A549 (cell line): ENCODE results near the gene HDDC2. TPM values are rescaled to one million over a fixed set of nuclear protein-coding genes. Genes with fewer than 3 reads are reported as not detected.

ENCODE experiments used
- ATAC-seq, 2 experiments: fragments of 200-7000 bp in 1 of 2; fragments of >200 bp in 1 of 2; cut with Nextera tagmentation in 1 of 2; cut with Tn5 transposase in 1 of 2; 3 replicates each; pipeline versions ENCODE4 v1.8.0 to v1.9.1; 2018 to 2020; ENCODE audit warnings: mild to moderate bottlenecking in 1 of 2, moderate library complexity in 1 of 2
- CTCF ChIA-PET: fragments of 300-600 bp; sonication (Branson Sonifier 250); formaldehyde crosslinking; extraction: SDS; loops from one replicate; lab custom pipeline; 2021; ENCODE audit warnings: antibody characterized with exemption, inconsistent platforms; lab: Yijun Ruan, JAX
- POLR2A ChIA-PET: fragments of 350-600 bp; formaldehyde crosslinking; extraction: SDS; loops from one replicate; lab custom pipeline; 2021; ENCODE audit warnings: antibody characterized with exemption, inconsistent platforms; lab: Yijun Ruan, JAX
- DNase-seq, 2 experiments: peaks; one replicate each; pipeline versions ENCODE4 v3.0.0 to v3.0.0-alpha.2; 2011 to 2016; ENCODE audit warnings: low read depth in 1 of 2, low spot score in 1 of 2
- FAIRE-seq: peaks from 2 replicates; lab custom pipeline; 2011; peaks lifted over from hg19 to GRCh38; lab: Jason Lieb, UNC
- H3K27ac ChIP-seq, 2 experiments: fragments of >200 bp; sonication (Bioruptor Twin); formaldehyde crosslinking; 3 replicates each; pipeline ENCODE4 v1.5.1; 2016 to 2017
- H3K4me1 ChIP-seq: fragments of >200 bp; sonication (Bioruptor Twin); formaldehyde crosslinking; 3 replicates; pipeline ENCODE4 v1.6.1; 2016
- H3K4me2 ChIP-seq: fragments of >200 bp; sonication (Bioruptor Twin); formaldehyde crosslinking; 3 replicates; pipeline ENCODE4 v1.6.1; 2016
- H3K4me3 ChIP-seq: fragments of >200 bp; sonication (Bioruptor Twin); formaldehyde crosslinking; 3 replicates; pipeline ENCODE4 v1.5.1; 2016
- H3K9me3 ChIP-seq: fragments of >200 bp; sonication (Bioruptor Twin); formaldehyde crosslinking; 3 replicates; pipeline ENCODE4 v1.6.1; 2016
- BHLHE40 ChIP-seq: IDR thresholded peaks from 2 replicates; pipeline ENCODE4 v1.6.1; 2012; ENCODE audit warnings: low read depth, low read length, inconsistent platforms
- CHD2 ChIP-seq: fragments of 150-350 bp; IDR thresholded peaks from 2 replicates; pipeline ENCODE4 v1.6.1; 2014; ENCODE audit warnings: low read length; ENCODE audit not compliant: partially characterized antibody
- CHD4 ChIP-seq: fragments of 200-600 bp; sonication (generic); IDR thresholded peaks from 2 replicates; pipeline ENCODE4 v1.6.1; 2016; ENCODE audit warnings: antibody characterized with exemption, mild to moderate bottlenecking, borderline replicate concordance
- EHF ChIP-seq: fragments of 250-450 bp; sonication (Bioruptor Pico); IDR thresholded peaks from 2 replicates; pipeline ENCODE4 v1.5.0; 2020; ENCODE audit warnings: mild to moderate bottlenecking
- EHMT2 ChIP-seq: fragments of 200-600 bp; sonication (generic); IDR thresholded peaks from 2 replicates; pipeline ENCODE4 v1.6.1; 2016; ENCODE audit warnings: antibody characterized with exemption, low read depth, mild to moderate bottlenecking, moderate library complexity
- EP300 ChIP-seq, 2 experiments: fragments of >200 bp; sonication (Bioruptor Twin); formaldehyde crosslinking; IDR thresholded peaks; 2 replicates in 1 of 2; 3 replicates in 1 of 2; pipeline ENCODE4 v1.6.1; 2016 to 2017
- FOXS1 ChIP-seq: fragments of 250-450 bp; sonication (Bioruptor Pico); IDR thresholded peaks from 2 replicates; pipeline ENCODE4 v1.5.0; 2020; ENCODE audit warnings: mild to moderate bottlenecking, moderate library complexity
- MYC ChIP-seq: IDR thresholded peaks from 2 replicates; pipeline ENCODE4 v1.6.1; 2012; ENCODE audit warnings: mild to moderate bottlenecking, inconsistent platforms, low read length, improper control_type of control experiment, borderline replicate concordance
- PHF8 ChIP-seq: fragments of 200-600 bp; sonication (generic); IDR thresholded peaks from 2 replicates; pipeline ENCODE4 v1.6.1; 2016; ENCODE audit warnings: low read depth, mild to moderate bottlenecking, antibody characterized with exemption, moderate library complexity, borderline replicate concordance
- RFX5 ChIP-seq: fragments of 450-650 bp; IDR thresholded peaks from 2 replicates; pipeline ENCODE4 v1.7.1; 2014; ENCODE audit warnings: antibody characterized with exemption, mild to moderate bottlenecking, moderate library complexity
- SMC3 ChIP-seq: fragments of >200 bp; sonication (Bioruptor Twin); formaldehyde crosslinking; IDR thresholded peaks from 3 replicates; pipeline ENCODE4 v1.6.1; 2018; ENCODE audit warnings: inconsistent platforms
- WGBS: methylation state at CpG from one replicate; pipeline ENCODE4 v1.1.6; 2017; ENCODE audit errors: missing lambda C conversion rate; 5-methylcytosine and 5-hydroxymethylcytosine counted together
- polyA plus RNA-seq, 4 experiments: library from polyadenylated mRNA; depleted of rRNA in 3 of 4; stranded (reverse); fragments of >200 nt; fragmentation: RNase III in 1 of 4; extraction: RNeasy Plus Mini Kit Qiagen cat#74134 plus additional on column Dnase treatment in 1 of 4; gene quantifications; 2 replicates in 3 of 4; 3 replicates in 1 of 4; pipeline ENCODE4 v1.2.3, GENCODE V29; 2011 to 2017
- TF ChIP-seq, protein P1 (sequence below): fragments of 200-600 bp; sonication (generic); IDR thresholded peaks from 2 replicates; pipeline ENCODE4 v1.6.1; 2016; ENCODE audit warnings: antibody characterized with exemption, mild to moderate bottlenecking, moderate library complexity
- TF ChIP-seq, protein P2 (sequence below): fragments of >200 bp; sonication (Bioruptor Twin); formaldehyde crosslinking; IDR thresholded peaks from 3 replicates; pipeline ENCODE4 v1.5.1; 2016
- TF ChIP-seq, protein P3 (sequence below): fragments of 250-450 bp; sonication (Bioruptor Pico); IDR thresholded peaks from 2 replicates; pipeline ENCODE4 v1.5.0; 2020; ENCODE audit warnings: low read depth, mild to moderate bottlenecking, moderate library complexity
- TF ChIP-seq, protein P4 (sequence below): fragments of >200 bp; sonication (Bioruptor Twin); formaldehyde crosslinking; IDR thresholded peaks from 2 replicates; pipeline ENCODE4 v1.6.1; 2016

Gene HDDC2
- polyA plus RNA-seq, 2 of the 4 experiments (the other 2 are of a cell fraction) = 107 to 216 TPM

DNA sequence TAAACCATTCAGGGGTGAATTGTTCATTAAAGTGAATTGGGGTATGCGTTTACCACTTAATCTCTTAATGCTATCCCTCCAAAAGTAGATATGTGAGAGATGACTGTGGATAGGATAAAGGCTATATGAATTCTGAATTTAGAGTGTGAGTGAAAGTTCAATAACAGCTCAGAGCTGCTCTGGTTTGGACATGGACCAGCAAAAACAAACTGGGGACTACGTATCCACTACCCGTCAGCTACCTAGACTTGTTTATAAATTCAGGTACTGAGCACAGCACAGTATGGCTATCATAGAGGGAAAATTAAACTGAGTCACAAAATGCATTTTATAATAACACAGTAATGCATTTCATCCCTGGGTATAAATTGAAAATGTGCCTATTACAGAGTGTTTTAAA lies 44.4 kb downstream of the HDDC2 start:
- WGBS = 96% methylated on average over 3 of the region's 3 CpGs
- H3K4me1 ChIP-seq = 0 out of 3 replicates have a peak, but pooled peaks cover 7% of the 10 kb centered on the region
- no peak for TF ChIP-seq CHD2
- TF ChIP-seq, protein P1, sequence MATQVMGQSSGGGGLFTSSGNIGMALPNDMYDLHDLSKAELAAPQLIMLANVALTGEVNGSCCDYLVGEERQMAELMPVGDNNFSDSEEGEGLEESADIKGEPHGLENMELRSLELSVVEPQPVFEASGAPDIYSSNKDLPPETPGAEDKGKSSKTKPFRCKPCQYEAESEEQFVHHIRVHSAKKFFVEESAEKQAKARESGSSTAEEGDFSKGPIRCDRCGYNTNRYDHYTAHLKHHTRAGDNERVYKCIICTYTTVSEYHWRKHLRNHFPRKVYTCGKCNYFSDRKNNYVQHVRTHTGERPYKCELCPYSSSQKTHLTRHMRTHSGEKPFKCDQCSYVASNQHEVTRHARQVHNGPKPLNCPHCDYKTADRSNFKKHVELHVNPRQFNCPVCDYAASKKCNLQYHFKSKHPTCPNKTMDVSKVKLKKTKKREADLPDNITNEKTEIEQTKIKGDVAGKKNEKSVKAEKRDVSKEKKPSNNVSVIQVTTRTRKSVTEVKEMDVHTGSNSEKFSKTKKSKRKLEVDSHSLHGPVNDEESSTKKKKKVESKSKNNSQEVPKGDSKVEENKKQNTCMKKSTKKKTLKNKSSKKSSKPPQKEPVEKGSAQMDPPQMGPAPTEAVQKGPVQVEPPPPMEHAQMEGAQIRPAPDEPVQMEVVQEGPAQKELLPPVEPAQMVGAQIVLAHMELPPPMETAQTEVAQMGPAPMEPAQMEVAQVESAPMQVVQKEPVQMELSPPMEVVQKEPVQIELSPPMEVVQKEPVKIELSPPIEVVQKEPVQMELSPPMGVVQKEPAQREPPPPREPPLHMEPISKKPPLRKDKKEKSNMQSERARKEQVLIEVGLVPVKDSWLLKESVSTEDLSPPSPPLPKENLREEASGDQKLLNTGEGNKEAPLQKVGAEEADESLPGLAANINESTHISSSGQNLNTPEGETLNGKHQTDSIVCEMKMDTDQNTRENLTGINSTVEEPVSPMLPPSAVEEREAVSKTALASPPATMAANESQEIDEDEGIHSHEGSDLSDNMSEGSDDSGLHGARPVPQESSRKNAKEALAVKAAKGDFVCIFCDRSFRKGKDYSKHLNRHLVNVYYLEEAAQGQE = no peak
- no peak for TF ChIP-seq FOXS1 (CRISPR knock-in tag)
- TF ChIP-seq, protein P2, sequence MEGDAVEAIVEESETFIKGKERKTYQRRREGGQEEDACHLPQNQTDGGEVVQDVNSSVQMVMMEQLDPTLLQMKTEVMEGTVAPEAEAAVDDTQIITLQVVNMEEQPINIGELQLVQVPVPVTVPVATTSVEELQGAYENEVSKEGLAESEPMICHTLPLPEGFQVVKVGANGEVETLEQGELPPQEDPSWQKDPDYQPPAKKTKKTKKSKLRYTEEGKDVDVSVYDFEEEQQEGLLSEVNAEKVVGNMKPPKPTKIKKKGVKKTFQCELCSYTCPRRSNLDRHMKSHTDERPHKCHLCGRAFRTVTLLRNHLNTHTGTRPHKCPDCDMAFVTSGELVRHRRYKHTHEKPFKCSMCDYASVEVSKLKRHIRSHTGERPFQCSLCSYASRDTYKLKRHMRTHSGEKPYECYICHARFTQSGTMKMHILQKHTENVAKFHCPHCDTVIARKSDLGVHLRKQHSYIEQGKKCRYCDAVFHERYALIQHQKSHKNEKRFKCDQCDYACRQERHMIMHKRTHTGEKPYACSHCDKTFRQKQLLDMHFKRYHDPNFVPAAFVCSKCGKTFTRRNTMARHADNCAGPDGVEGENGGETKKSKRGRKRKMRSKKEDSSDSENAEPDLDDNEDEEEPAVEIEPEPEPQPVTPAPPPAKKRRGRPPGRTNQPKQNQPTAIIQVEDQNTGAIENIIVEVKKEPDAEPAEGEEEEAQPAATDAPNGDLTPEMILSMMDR = no peak
- TF ChIP-seq RFX5 = no peak
- no peak for TF ChIP-seq EHF (CRISPR knock-in tag)
- TF ChIP-seq MYC = no peak
- TF ChIP-seq PHF8 = no peak
- TF ChIP-seq BHLHE40 = no peak
- TF ChIP-seq EP300 (IDR thresholded peaks at IDR 0.05) = no peak
- TF ChIP-seq, protein P3, sequence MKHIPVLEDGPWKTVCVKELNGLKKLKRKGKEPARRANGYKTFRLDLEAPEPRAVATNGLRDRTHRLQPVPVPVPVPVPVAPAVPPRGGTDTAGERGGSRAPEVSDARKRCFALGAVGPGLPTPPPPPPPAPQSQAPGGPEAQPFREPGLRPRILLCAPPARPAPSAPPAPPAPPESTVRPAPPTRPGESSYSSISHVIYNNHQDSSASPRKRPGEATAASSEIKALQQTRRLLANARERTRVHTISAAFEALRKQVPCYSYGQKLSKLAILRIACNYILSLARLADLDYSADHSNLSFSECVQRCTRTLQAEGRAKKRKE (CRISPR knock-in tag) = no peak
- TF ChIP-seq SMC3 = no peak
- TF ChIP-seq, protein P4, sequence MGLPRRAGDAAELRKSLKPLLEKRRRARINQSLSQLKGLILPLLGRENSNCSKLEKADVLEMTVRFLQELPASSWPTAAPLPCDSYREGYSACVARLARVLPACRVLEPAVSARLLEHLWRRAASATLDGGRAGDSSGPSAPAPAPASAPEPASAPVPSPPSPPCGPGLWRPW = no peak
- no peak overlapping the region for H3K27ac ChIP-seq
- ATAC-seq (no peak), FAIRE-seq (no peak), DNase-seq (no peak)
- H3K4me3 ChIP-seq = no peak overlapping the region
- ChIA-PET CTCF (interaction anchor here (1.1 kb wide), 1 partner anchor 104 kb away, joined by 4 read pairs; the partner anchor contains the start of gene TPD52L1), POLR2A (no interaction called here)
- H3K4me2 ChIP-seq = no peak overlapping the region
- no peaks in the 10 kb centered on the region for H3K9me3 ChIP-seq

DNA sequence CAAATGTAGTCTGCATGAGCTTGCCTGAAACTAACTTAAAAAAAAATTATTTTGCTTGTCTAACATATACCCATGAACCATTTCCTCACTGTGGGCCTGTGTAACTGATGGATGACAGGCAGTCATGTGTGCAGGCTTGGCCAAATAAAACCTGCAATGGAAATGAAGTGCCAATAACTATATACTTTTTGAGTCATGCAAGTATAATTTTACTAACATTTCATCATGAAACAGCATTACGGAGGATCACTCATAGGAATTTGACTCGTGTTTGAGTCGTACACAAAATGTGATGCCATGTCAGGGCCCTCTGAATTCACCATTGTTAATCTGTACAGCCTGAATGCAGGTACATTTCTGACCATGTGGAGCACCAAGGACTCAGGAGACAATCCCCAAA lies 46.6 kb downstream of the HDDC2 start:
- H3K4me1 ChIP-seq = 0 out of 3 replicates have a peak, but pooled peaks cover 7% of the 10 kb centered on the region
- CTCF ChIA-PET = interaction anchor here (0.7 kb wide), 1 partner anchor 13 kb away, joined by 3 read pairs; no protein-coding TSS in a partner anchor
- WGBS = 41% methylated on average over 3 of the region's 3 CpGs
- ATAC-seq = no peak
- no peaks in the 10 kb centered on the region for H3K9me3 ChIP-seq
- DNase-seq = no peak
- no peak overlapping the region for H3K27ac ChIP-seq
- no peak overlapping the region for H3K4me3 ChIP-seq
- POLR2A ChIA-PET = no interaction called here
- TF ChIP-seq, protein P1 = no peak
- TF ChIP-seq CHD4 (no peak), EHMT2 (no peak)
- TF ChIP-seq, all 56 proteins: peak for 0
- H3K4me2 ChIP-seq = no peak overlapping the region
- no peak for FAIRE-seq
